ENCODE data around the gene COL18A1.

- TF ChIP-seq FOXM1 (IDR thresholded peaks at IDR 0.05; ENCODE audit: borderline replicate concordance): no peak
- no peak for TF ChIP-seq FOXA1 (IDR thresholded peaks at IDR 0.05)
- TF ChIP-seq NFRKB (IDR thresholded peaks at IDR 0.05): no peak
- TF ChIP-seq ARNT (IDR thresholded peaks at IDR 0.05): no peak
- no peak for TF ChIP-seq HDGF (IDR thresholded peaks at IDR 0.05; ENCODE audit: borderline replicate concordance)
- no peak for TF ChIP-seq TARDBP (IDR thresholded peaks at IDR 0.05)
- TF ChIP-seq BHLHE40 (IDR thresholded peaks at IDR 0.05; ENCODE audit: borderline replicate concordance): no peak
These were observed 58.9 kb downstream of the COL18A1 start for GRCh38 chr21:45463871-45464270.

All from HEK293T (cell line).